Neuronal stem cell (in vitro differentiated cells): ENCODE measurements around the gene HDAC2.
A peak's percentile ranks its signal among the peaks of the same experiment; 100 is the strongest.
"Not testable (repeated sequence)": the region's sequence is repeated elsewhere in the genome, so short reads cannot be mapped to it uniquely, and the experiment has no call there.

Source experiments
- DNase-seq: peaks from one replicate; pipeline ENCODE4 v3.0.0-alpha.2; 2013; ENCODE audit warnings: low spot score
- H2AFZ ChIP-seq: one replicate; pipeline ENCODE4 v1.6.1; 2013; ENCODE audit warnings: mild to moderate bottlenecking, low read length, inconsistent platforms
- H2AK5ac ChIP-seq: 2 replicates; pipeline ENCODE4 v1.6.1; 2013; ENCODE audit warnings: low read depth, mild to moderate bottlenecking, inconsistent platforms, low read length, moderate library complexity, mixed read lengths
- H2BK120ac ChIP-seq: 2 replicates; pipeline ENCODE4 v1.6.1; 2013; ENCODE audit warnings: low read depth, mild to moderate bottlenecking, inconsistent platforms, low read length, moderate library complexity, mixed read lengths
- H2BK12ac ChIP-seq: one replicate; pipeline ENCODE4 v1.6.1; 2013; ENCODE audit warnings: low read length, inconsistent platforms
- H2BK15ac ChIP-seq: 2 replicates; pipeline ENCODE4 v1.6.1; 2013; ENCODE audit warnings: mild to moderate bottlenecking, low read length, inconsistent platforms, mixed read lengths
- H2BK5ac ChIP-seq: one replicate; pipeline ENCODE4 v1.6.1; 2013; ENCODE audit warnings: inconsistent platforms, mild to moderate bottlenecking, low read length, moderate library complexity
- H3K14ac ChIP-seq: one replicate; pipeline ENCODE4 v1.6.1; 2013; ENCODE audit warnings: low read length, inconsistent platforms
- H3K18ac ChIP-seq: 2 replicates; pipeline ENCODE4 v1.6.1; 2013; ENCODE audit warnings: low read length, inconsistent platforms
- H3K23ac ChIP-seq: 2 replicates; pipeline ENCODE4 v1.6.1; 2013; ENCODE audit warnings: low read depth, mild to moderate bottlenecking, mixed read lengths, low read length, inconsistent platforms; ENCODE audit not compliant: poor library complexity
- H3K27ac ChIP-seq: replicated peaks from 3 replicates; pipeline ENCODE4 v1.5.1; 2013; ENCODE audit warnings: low read length, inconsistent platforms
- H3K27me3 ChIP-seq, 3 experiments: 2 replicates each; pipeline ENCODE4 v1.6.1; 2013; ENCODE audit warnings: low read length in 3 of 3, mild to moderate bottlenecking in 2 of 3, inconsistent platforms in 1 of 3, low read depth in 1 of 3, mixed read lengths in 1 of 3, moderate library complexity in 1 of 3; ENCODE audit not compliant: control insufficient read depth in 3 of 3, insufficient read depth in 3 of 3
- H3K36me3 ChIP-seq, 2 donors: replicated peaks in 1 of 2; 2 replicates each; pipeline ENCODE4 v1.6.1; 2013; ENCODE audit warnings: low read length in 2 of 2; ENCODE audit not compliant: control insufficient read depth in 2 of 2, insufficient read depth in 2 of 2
- H3K4ac ChIP-seq: 2 replicates; pipeline ENCODE4 v1.6.1; 2013; ENCODE audit warnings: inconsistent platforms, mild to moderate bottlenecking, low read length, moderate library complexity
- H3K4me1 ChIP-seq, 2 donors: 1 replicate in 1 of 2; 2 replicates in 1 of 2; pipeline ENCODE4 v1.6.1; 2013; ENCODE audit warnings: low read length in 2 of 2, low read depth in 1 of 2; ENCODE audit not compliant: control insufficient read depth in 2 of 2, insufficient read depth in 1 of 2
- H3K4me2 ChIP-seq: one replicate; pipeline ENCODE4 v1.6.1; 2013; ENCODE audit warnings: mild to moderate bottlenecking, low read length, inconsistent platforms; ENCODE audit not compliant: insufficient read depth, poor library complexity, severe bottlenecking
- H3K4me3 ChIP-seq, 2 donors: 2 replicates each; pipeline ENCODE4 v1.5.1; 2013; ENCODE audit warnings: low read length in 2 of 2, mild to moderate bottlenecking in 2 of 2, inconsistent platforms in 1 of 2, moderate library complexity in 1 of 2
- H3K79me1 ChIP-seq: one replicate; pipeline ENCODE4 v1.6.1; 2013; ENCODE audit warnings: low read depth, mild to moderate bottlenecking, inconsistent platforms, low read length, moderate library complexity
- H3K9ac ChIP-seq: one replicate; pipeline ENCODE4 v1.6.1; 2013; ENCODE audit warnings: mild to moderate bottlenecking, low read depth, low read length, inconsistent platforms; ENCODE audit not compliant: poor library complexity
- H3K9me3 ChIP-seq, 2 donors: replicated peaks in 1 of 2; 2 replicates each; pipeline versions ENCODE3 to v1.6.1; 2013; ENCODE audit warnings: low read length in 2 of 2, mild to moderate bottlenecking in 2 of 2, inconsistent platforms in 1 of 2, low read depth in 1 of 2, mixed read lengths in 1 of 2, moderate library complexity in 1 of 2; ENCODE audit not compliant: control insufficient read depth in 2 of 2, insufficient read depth in 1 of 2
- H4K8ac ChIP-seq: one replicate; pipeline ENCODE4 v1.6.1; 2013; ENCODE audit warnings: low read depth, mild to moderate bottlenecking, inconsistent platforms, low read length, moderate library complexity
- H4K91ac ChIP-seq: one replicate; pipeline ENCODE4 v1.6.1; 2013; ENCODE audit warnings: low read length, low read depth, mild to moderate bottlenecking, inconsistent platforms; ENCODE audit not compliant: poor library complexity
- WGBS, 2 donors: extraction: QIAGEN DNeasy Blood & Tissue Kit; methylation state at CpG; one replicate each; pipeline ENCODE4 v1.1.7; 2013; ENCODE audit warnings: missing lambda C conversion rate in 2 of 2, mixed read lengths in 1 of 2; ENCODE audit not compliant: insufficient read length in 2 of 2, insufficient replicate concordance in 1 of 2; ENCODE audit errors: extremely low coverage in 2 of 2; 5-methylcytosine and 5-hydroxymethylcytosine counted together

The HDAC2 gene

GRCh38 chr6:114011486-114011885 is 40.5 kb upstream of the HDAC2 start:
- not testable (repeated sequence) for H2BK12ac ChIP-seq, H3K79me1 ChIP-seq, H3K27me3 ChIP-seq, H2AK5ac ChIP-seq, H2AFZ ChIP-seq, H3K4me3 ChIP-seq, DNase-seq, H4K91ac ChIP-seq, H3K18ac ChIP-seq, H3K27ac ChIP-seq, H3K23ac ChIP-seq, H3K36me3 ChIP-seq, H2BK120ac ChIP-seq, H3K4ac ChIP-seq, H3K9me3 ChIP-seq, H4K8ac ChIP-seq, H2BK5ac ChIP-seq, H3K14ac ChIP-seq, H2BK15ac ChIP-seq, H3K9ac ChIP-seq
- peaks cover 3 to 12% of the 10 kb centered on the region in 2 donors for H3K4me1 ChIP-seq
- peak overlapping the region; percentile 11 for H3K4me2 ChIP-seq
- WGBS, 2 donors = no CpG with 5 or more reads among the region's 7 CpGs

- Histone ChIP-seq H3K9me3 (no peaks in the 10 kb centered on the region), H4K8ac (no peak overlapping the region), H2AK5ac (no peak overlapping the region), H3K4me3 (no peak overlapping the region), H3K4me2 (no peak overlapping the region), H3K79me1 (no peaks in the 10 kb centered on the region), H3K4ac (no peak overlapping the region), H2BK120ac (no peak overlapping the region), H3K36me3 (no peaks in the 10 kb centered on the region), H2BK15ac (no peak overlapping the region), H4K91ac (no peak overlapping the region), H3K4me1 (peaks cover 3 to 12% of the 10 kb centered on the region in 2 donors), H3K14ac (no peak overlapping the region), H3K27ac (no peak overlapping the region), H3K18ac (no peak overlapping the region), H2AFZ (no peak overlapping the region), H3K23ac (no peak overlapping the region), H3K9ac (no peak overlapping the region), H2BK12ac (no peak overlapping the region), H2BK5ac (no peak overlapping the region), H3K27me3 (no peaks in the 10 kb centered on the region)
- DNase-seq = no peak
- no CpG with 5 or more reads among the region's 2 CpGs for WGBS, 2 donors
Measured at GRCh38 chr6:114010540-114010939, 39.6 kb upstream of the HDAC2 start.

GRCh38 chr6:114009192-114009591 is 38.2 kb upstream of the HDAC2 start:
- H3K4me1 ChIP-seq = peaks cover 3 to 12% of the 10 kb centered on the region in 2 donors
- no peak overlapping the region for H3K18ac ChIP-seq
- no peaks in the 10 kb centered on the region for H3K36me3 ChIP-seq
- no CpG with 5 or more reads among the region's 2 CpGs for WGBS, 2 donors
- H2BK12ac ChIP-seq = no peak overlapping the region
- no peak overlapping the region for H3K27ac ChIP-seq
- H3K27me3 ChIP-seq = no peaks in the 10 kb centered on the region
- no peak overlapping the region for H2AK5ac ChIP-seq
- no peak overlapping the region for H4K8ac ChIP-seq
- no peak overlapping the region for H3K4me3 ChIP-seq
- H4K91ac ChIP-seq = no peak overlapping the region
- H2BK5ac ChIP-seq = no peak overlapping the region
- H3K4me2 ChIP-seq = no peak overlapping the region
- no peak overlapping the region for H3K23ac ChIP-seq
- no peak overlapping the region for H2AFZ ChIP-seq
- H3K9ac ChIP-seq = no peak overlapping the region
- H3K4ac ChIP-seq = no peak overlapping the region
- H2BK120ac ChIP-seq = no peak overlapping the region
- H3K9me3 ChIP-seq = no peaks in the 10 kb centered on the region
- H3K79me1 ChIP-seq = no peaks in the 10 kb centered on the region
- no peak for DNase-seq
- H3K14ac ChIP-seq = no peak overlapping the region
- H2BK15ac ChIP-seq = no peak overlapping the region

GRCh38 chr6:114008331-114008730 is 37.4 kb upstream of the HDAC2 start:
- H3K18ac ChIP-seq = no peak overlapping the region
- H3K27ac ChIP-seq = no peak overlapping the region
- peaks cover 3 to 12% of the 10 kb centered on the region in 2 donors for H3K4me1 ChIP-seq
- no peak overlapping the region for H2BK15ac ChIP-seq
- no peaks in the 10 kb centered on the region for H3K36me3 ChIP-seq
- H2AFZ ChIP-seq = no peak overlapping the region
- no peak overlapping the region for H2BK12ac ChIP-seq
- DNase-seq = no peak
- no peak overlapping the region for H3K9ac ChIP-seq
- H3K23ac ChIP-seq = no peak overlapping the region
- no peak overlapping the region for H2AK5ac ChIP-seq
- H4K91ac ChIP-seq = no peak overlapping the region
- H3K27me3 ChIP-seq = no peaks in the 10 kb centered on the region
- no peak overlapping the region for H3K4me2 ChIP-seq
- H3K14ac ChIP-seq = no peak overlapping the region
- no peak overlapping the region for H3K4me3 ChIP-seq
- no peak overlapping the region for H2BK120ac ChIP-seq
- H3K9me3 ChIP-seq = no peaks in the 10 kb centered on the region
- H3K4ac ChIP-seq = no peak overlapping the region
- H3K79me1 ChIP-seq = no peaks in the 10 kb centered on the region
- H2BK5ac ChIP-seq = no peak overlapping the region
- WGBS, 2 donors = no CpG with 5 or more reads among the region's 4 CpGs
- H4K8ac ChIP-seq = no peak overlapping the region
